Measurements from ENCODE around the gene ALK.

Gene ALK

DNA sequence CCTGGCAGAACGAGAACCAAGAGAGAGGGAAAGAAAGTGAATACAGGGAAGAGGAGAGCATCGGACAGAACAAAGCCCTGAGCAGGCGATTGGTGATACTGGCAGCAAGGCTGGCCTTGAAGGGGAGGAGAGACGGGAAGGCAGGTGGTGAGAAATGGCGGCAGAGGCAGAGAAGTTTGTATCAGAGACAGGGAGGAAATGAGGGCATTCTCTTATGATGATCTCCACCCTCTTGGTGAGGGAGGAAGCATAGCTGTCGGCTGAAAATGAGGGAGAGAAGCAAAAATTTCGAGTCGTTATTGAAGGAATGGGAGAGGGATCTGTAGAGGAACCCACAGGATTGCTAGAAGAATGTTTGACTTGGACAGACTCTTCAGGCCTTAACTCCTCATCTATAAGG is 725.6 kb downstream of the ALK start:
- in situ Hi-C loops (cut with HindIII; ENCODE audit: low sequenced_read_pairs) = loop anchor here (5.0 kb wide), 1 partner anchor 47 kb away; no protein-coding TSS in a partner anchor

DNA sequence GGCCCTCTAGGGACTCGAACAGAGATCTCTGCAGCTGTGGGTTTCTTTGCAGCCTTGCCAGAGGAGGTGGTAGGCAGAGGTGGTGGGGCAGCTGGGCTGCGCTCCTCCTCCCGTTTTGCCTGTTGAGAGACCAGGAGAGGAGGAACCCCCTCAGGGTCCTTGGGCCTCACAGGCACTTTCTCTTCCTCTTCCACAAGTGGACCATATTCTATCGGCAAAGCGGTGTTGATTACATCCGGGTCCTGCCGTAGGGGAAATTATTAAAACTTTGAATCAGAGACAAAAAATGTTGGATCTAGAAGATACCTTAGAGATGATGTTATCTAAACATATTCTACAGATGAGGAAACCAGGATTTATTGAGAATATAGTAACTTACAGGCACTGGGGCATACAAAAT is 727.7 kb downstream of the ALK start:
- in situ Hi-C loops (cut with HindIII; ENCODE audit: low sequenced_read_pairs) = loop anchor here (5.0 kb wide), 1 partner anchor 241 kb away; no protein-coding TSS in a partner anchor

GRCh38 chr2:29193111-29193510 is 728.3 kb downstream of the ALK start:
- in situ Hi-C loops (cut with HindIII; ENCODE audit: low sequenced_read_pairs) = loop anchor here (5.0 kb wide), 1 partner anchor 241 kb away; no protein-coding TSS in a partner anchor

DNA sequence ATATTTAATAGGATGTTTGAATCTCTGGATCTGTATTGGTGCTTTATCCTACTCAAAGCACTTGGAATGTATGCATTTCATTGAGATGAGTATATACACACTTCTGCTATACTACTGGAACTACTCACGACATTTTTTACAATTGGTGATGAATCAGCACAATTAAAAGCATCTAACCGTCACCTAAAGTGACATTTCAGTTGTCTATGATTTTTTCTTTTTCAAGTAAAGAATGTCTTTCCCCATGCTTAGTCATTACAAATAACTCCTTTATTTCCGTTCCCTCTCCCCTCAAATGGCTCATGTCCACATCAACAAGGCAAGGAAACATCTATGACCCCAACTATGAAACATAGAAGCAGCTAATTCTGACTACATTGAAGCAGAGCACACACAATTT is 728.9 kb downstream of the ALK start:
- in situ Hi-C loops (cut with HindIII; ENCODE audit: low sequenced_read_pairs) = loop anchor here (5.0 kb wide), 1 partner anchor 240 kb away; no protein-coding TSS in a partner anchor

- in situ Hi-C loops (cut with HindIII; ENCODE audit: low sequenced_read_pairs) = loop anchor here (5.0 kb wide), 1 partner anchor 240 kb away; no protein-coding TSS in a partner anchor
Measured at GRCh38 chr2:29191817-29192216, 729.6 kb downstream of the ALK start.

GRCh38 chr2:29189052-29189451 is 732.3 kb downstream of the ALK start:
- in situ Hi-C loops (cut with HindIII; ENCODE audit: low sequenced_read_pairs) = no loop called here

- in situ Hi-C loops (cut with HindIII; ENCODE audit: low sequenced_read_pairs) = no loop called here
Measured at GRCh38 chr2:29187926-29188325, 733.5 kb downstream of the ALK start.

GRCh38 chr2:29186817-29187216 is 734.6 kb downstream of the ALK start:
- in situ Hi-C loops (cut with HindIII; ENCODE audit: low sequenced_read_pairs) = no loop called here

- in situ Hi-C loops (cut with HindIII; ENCODE audit: low sequenced_read_pairs) = no loop called here
Measured at GRCh38 chr2:29184531-29184930, 736.9 kb downstream of the ALK start.

DNA sequence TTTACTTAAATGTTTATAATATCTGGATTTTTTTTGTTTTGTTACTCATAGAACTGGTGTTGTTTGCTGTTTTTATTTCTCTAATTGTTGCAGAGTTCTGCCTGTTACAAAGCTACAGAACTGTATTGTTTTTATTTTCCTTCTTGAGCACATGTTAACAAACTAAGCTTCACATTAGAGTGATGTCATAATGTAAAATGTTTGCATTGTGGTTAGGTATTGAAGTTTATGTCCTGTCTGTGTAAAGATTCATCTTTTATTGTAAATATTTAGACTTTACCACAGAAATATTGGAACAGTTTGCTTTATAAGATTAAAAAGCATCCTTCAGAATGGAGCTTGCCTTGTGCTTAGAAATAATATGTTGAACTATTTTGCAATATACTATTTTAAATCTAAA is 738.5 kb downstream of the ALK start:
- in situ Hi-C loops (cut with HindIII; ENCODE audit: low sequenced_read_pairs) = no loop called here

GRCh38 chr2:29182334-29182733 is 739.1 kb downstream of the ALK start:
- in situ Hi-C loops (cut with HindIII; ENCODE audit: low sequenced_read_pairs) = no loop called here

DNA sequence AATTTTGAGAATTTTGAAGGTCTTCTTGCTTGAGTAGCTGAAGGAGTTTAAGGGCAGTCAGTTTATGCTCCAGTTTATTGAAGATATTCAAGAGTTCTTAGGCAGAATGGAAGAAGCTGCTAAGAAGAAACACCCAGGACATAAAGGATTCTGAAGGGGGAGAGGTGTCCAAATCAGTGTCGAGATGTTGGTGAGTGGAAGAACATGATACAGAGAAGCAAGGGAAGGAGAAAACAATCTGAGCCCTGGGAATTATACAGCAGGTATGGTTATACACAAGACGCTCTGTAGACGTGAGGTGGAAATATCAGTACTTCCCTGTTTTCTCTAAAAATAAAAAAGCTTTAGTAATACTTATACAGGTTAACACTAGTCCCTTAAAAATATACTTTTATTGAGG is 746.0 kb downstream of the ALK start:
- in situ Hi-C loops (cut with HindIII; ENCODE audit: low sequenced_read_pairs) = loop anchor here (5.0 kb wide), 1 partner anchor 33 kb away; no protein-coding TSS in a partner anchor

DNA sequence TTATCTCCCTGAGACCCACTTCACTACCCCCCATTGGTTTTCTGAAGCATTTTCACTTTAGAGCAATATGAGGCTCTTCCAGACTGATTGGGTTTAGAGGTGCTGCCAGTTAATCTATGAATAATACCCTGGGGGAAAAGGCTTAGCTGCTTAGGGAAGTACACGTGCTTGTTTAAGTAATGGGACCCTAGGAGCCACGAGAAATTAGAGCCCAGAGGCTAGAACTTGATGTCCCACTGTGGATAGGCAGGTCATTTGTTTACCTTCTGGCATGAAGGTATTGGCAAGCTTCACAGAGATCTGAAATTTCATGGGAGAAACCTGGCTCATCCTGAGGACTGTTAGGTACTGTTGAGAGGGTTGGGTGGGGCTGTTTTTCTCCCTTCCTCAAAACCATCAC is 746.4 kb downstream of the ALK start:
- in situ Hi-C loops (cut with HindIII; ENCODE audit: low sequenced_read_pairs) = loop anchor here (5.0 kb wide), 1 partner anchor 33 kb away; no protein-coding TSS in a partner anchor

- in situ Hi-C loops (cut with HindIII; ENCODE audit: low sequenced_read_pairs) = no loop called here
Measured at GRCh38 chr2:29166242-29167039, 754.9 kb downstream of the ALK start.

- in situ Hi-C loops (cut with HindIII; ENCODE audit: low sequenced_read_pairs) = no loop called here
Measured at GRCh38 chr2:29165362-29166241, 755.8 kb downstream of the ALK start.

DNA sequence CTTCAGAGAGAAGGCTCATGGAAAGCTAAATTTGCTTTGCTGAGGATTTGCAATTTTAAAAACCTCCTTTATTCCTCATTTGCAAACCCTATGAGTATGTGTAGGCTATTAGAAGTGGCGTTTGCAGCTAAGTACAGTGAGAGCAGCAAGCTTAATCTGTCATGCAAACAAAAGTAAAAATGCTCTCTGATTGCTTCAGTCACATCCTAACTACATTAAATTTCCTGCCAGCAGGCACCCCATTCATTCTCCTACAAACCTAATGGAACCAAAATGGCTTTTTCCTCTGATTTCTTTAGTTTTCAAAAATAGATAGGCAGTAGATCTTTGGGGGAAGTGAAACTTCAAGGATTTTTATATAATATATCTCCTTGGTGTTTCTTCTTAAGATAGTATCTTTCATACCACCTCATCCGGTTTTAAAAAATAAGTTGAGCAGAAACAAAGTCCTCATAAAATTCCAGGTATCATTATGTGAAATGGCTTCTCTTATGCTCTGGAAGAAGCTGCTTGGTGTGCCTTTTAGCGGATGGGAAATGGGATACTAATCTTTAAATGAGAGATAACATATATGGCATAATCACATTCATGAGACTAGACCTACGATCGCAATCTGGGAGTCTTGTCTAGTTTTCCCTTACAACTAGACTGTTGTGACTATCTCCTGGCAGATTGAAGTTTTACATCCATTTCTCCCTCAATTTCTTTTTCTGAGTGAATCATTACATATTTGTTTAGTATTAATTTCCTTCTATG is 757.1 kb downstream of the ALK start:
- in situ Hi-C loops (cut with HindIII; ENCODE audit: low sequenced_read_pairs) = no loop called here

- in situ Hi-C loops (cut with HindIII; ENCODE audit: low sequenced_read_pairs) = no loop called here
Measured at GRCh38 chr2:29162204-29162928, 759.0 kb downstream of the ALK start.

- in situ Hi-C loops (cut with HindIII; ENCODE audit: low sequenced_read_pairs) = no loop called here
Measured at GRCh38 chr2:29160184-29160583, 761.2 kb downstream of the ALK start.

GRCh38 chr2:29159125-29159524 is 762.3 kb downstream of the ALK start:
- in situ Hi-C loops (cut with HindIII; ENCODE audit: low sequenced_read_pairs) = no loop called here

- in situ Hi-C loops (cut with HindIII; ENCODE audit: low sequenced_read_pairs) = no loop called here
Measured at GRCh38 chr2:29157131-29157530, 764.3 kb downstream of the ALK start.
